AG10803 (cell line): ENCODE measurements around the gene GSAP.

Source experiments
- DNase-seq: peaks from one replicate; pipeline ENCODE4 v3.0.0; 2010; ENCODE audit warnings: low read depth
- H3K4me3 ChIP-seq: 2 replicates; pipeline ENCODE4 v1.5.1; 2011; ENCODE audit warnings: mild to moderate bottlenecking, low read length, control low read depth
- TF ChIP-seq, protein P1 (sequence below): conservative IDR thresholded peaks from 2 replicates; pipeline ENCODE4 v1.5.1; 2011; ENCODE audit warnings: mild to moderate bottlenecking, low read length, control low read depth, inconsistent platforms

Gene GSAP

GRCh38 chr7:77262316-77262715, 153.8 kb downstream of the GSAP start:
- TF ChIP-seq, protein P1, sequence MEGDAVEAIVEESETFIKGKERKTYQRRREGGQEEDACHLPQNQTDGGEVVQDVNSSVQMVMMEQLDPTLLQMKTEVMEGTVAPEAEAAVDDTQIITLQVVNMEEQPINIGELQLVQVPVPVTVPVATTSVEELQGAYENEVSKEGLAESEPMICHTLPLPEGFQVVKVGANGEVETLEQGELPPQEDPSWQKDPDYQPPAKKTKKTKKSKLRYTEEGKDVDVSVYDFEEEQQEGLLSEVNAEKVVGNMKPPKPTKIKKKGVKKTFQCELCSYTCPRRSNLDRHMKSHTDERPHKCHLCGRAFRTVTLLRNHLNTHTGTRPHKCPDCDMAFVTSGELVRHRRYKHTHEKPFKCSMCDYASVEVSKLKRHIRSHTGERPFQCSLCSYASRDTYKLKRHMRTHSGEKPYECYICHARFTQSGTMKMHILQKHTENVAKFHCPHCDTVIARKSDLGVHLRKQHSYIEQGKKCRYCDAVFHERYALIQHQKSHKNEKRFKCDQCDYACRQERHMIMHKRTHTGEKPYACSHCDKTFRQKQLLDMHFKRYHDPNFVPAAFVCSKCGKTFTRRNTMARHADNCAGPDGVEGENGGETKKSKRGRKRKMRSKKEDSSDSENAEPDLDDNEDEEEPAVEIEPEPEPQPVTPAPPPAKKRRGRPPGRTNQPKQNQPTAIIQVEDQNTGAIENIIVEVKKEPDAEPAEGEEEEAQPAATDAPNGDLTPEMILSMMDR, result no peak
- no peak for DNase-seq
- H3K4me3 ChIP-seq, result no peak overlapping the region
